GM21390 (cell line): Measurements from ENCODE around the gene POU6F2.
"Not testable (repeated sequence)": the region's sequence is repeated elsewhere in the genome, so short reads cannot be mapped to it uniquely, and the experiment has no call there.

Experiments used
- ATAC-seq: cut with Tn5 transposase; IDR thresholded peaks from one replicate; pipeline ENCODE4 v1.9.1; 2021; ENCODE audit not compliant: unreplicated experiment

The POU6F2 gene

DNA sequence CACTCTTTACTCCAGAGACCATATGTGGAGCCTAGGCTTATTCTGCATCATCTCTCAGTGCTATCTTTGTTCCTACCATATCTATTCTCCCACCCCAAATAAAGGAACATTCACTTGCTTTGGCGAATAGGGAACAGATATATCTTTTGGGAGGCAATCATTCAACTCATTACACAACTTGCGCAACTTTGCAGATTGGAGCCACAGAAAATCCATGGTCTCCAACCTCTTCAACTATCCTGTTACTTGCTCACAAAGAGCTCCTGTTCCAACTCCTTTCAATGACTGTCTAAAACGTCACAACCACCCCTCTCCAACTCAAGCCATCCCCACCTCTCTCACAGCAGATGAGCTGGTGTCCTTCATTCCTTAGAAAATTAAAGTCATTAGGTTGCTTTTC, 203.7 kb downstream of the POU6F2 start:
- no peak for ATAC-seq

GRCh38 chr7:39183796-39184195, 206.1 kb downstream of the POU6F2 start:
- no peak for ATAC-seq

GRCh38 chr7:39184391-39184790, 206.7 kb downstream of the POU6F2 start:
- no peak for ATAC-seq

- ATAC-seq = no peak
These were observed 208.4 kb downstream of the POU6F2 start for GRCh38 chr7:39186131-39186530.

- ATAC-seq = no peak
These were observed 209.0 kb downstream of the POU6F2 start for GRCh38 chr7:39186671-39187070.

GRCh38 chr7:39187130-39187529, 209.4 kb downstream of the POU6F2 start:
- no peak for ATAC-seq

DNA sequence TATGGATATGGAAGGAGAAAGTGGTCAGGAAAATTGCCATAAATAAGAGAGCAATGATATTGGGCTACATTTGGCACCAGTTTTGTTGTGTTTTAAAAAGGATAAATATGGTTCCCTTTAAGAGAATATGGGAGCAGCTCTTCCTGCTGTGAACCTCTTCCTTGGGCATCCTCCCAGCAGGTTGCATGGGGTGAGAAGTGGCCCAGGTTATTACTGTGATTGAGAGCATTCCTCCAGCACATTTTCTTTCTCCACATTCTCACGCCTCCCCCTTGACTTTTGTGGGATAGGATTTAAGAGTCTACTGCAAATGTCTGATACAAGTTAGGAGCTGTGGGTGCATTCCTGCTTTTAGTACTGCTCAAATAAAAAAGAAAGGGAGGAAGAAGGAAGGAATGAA, 214.8 kb downstream of the POU6F2 start:
- ATAC-seq = no peak

DNA sequence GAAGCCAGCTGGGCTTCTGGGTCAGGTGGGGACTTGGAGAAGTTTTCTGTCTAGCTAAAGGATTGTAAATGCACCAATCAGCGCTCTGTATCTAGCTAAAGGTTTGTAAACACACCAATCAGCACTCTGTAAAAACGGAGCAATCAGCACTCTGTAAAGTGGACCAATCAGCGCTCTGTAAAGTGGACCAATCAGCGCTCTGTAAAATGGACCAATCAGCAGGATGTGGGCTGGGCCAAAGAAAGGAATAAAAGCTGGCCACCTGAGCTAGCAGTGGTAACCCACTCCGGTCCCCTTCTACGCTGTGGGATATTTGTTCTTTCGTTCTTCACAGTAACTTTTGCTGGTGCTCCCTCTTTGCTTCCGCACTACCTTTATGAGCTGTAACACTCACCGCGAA, 216.7 kb downstream of the POU6F2 start:
- not testable (repeated sequence) for ATAC-seq

DNA sequence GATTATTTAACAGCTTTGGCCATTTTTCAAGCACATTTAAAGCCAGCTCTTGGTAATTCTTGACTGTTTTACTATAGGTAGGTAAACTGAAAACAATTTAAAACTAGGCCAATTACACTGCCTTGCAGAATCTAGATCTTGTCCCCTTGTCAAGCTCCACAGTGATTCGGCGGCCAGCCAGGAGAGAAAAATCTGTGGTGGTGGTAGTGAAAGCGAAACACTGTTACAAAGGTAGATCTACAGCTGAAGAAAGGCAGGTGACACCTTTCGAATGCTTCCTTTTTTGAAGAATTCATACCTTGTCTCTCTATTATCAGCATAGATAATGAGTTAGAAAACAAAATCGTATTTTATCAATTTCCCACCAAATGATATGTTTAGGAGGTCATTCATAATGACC, 218.3 kb downstream of the POU6F2 start:
- no peak for ATAC-seq

DNA sequence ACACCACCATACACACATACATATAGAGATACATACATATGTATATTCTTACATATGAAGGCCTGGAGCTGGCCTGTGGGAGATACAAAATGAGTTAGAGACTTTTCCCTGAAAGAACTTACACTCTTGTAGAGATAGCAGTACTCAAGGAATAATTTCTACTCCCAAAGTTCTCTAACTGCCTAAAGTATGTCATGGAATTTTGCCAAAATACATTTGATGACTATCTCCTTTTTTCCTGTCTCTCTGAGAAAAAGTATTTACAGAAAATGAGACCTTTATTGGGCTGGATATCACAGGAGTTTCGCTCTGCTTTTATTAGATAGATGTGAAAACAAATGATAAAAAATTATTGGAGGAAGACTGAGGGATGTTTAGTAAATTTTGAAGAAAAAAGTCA, 220.1 kb downstream of the POU6F2 start:
- ATAC-seq = no peak

GRCh38 chr7:39198556-39198955, 220.8 kb downstream of the POU6F2 start:
- no peak for ATAC-seq

DNA sequence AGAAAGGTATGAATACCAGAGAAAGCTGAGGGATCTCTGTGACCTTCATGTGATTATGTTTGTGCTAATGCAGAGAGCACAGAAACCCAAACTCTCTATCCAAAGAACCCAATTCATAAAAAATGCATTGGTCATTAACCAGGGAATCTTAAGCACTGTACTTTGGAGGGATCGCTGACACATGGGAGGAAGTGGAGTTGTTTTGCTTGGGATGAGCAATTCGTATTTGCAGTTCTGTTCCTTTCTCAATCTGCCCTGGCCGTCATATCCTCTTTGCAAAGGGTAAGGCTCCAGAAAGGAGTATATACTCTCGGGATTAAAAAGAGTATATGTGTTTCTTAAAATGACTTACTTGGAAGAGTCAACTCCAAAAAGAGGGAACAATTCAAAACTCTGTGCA, 221.3 kb downstream of the POU6F2 start:
- no peak for ATAC-seq

GRCh38 chr7:39199951-39200350, 222.2 kb downstream of the POU6F2 start:
- no peak for ATAC-seq

- ATAC-seq = no peak
These were observed 224.3 kb downstream of the POU6F2 start for GRCh38 chr7:39202041-39202440.

DNA sequence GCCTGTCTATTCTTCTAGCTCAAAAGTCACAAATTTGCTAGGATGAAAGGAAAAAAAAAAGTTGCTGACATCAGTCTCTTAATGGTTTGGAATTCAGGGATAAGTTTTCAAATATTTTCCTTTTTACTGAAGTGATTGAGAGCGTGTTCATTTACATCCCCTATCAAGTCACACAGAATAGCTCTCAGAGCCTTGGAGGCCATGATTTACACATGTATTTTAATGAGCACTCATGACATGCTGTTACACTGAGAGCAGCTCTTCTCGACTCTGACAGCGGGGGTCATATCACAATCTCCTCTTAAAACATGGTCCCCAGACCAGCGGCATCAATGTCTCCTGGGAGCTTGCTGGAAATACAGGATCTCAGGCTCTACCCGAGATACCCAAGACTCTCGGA, 232.7 kb downstream of the POU6F2 start:
- no peak for ATAC-seq

GRCh38 chr7:39211581-39211980, 233.9 kb downstream of the POU6F2 start:
- no peak for ATAC-seq

GRCh38 chr7:39212876-39213275, 235.2 kb downstream of the POU6F2 start:
- no peak for ATAC-seq

GRCh38 chr7:39217783-39218182, 240.1 kb downstream of the POU6F2 start:
- no peak for ATAC-seq

GRCh38 chr7:39219869-39220268, 242.2 kb downstream of the POU6F2 start:
- no peak for ATAC-seq

- ATAC-seq = no peak
These were observed 244.2 kb downstream of the POU6F2 start for GRCh38 chr7:39221901-39222300.

- ATAC-seq = no peak
These were observed 251.2 kb downstream of the POU6F2 start for GRCh38 chr7:39228946-39229345.

DNA sequence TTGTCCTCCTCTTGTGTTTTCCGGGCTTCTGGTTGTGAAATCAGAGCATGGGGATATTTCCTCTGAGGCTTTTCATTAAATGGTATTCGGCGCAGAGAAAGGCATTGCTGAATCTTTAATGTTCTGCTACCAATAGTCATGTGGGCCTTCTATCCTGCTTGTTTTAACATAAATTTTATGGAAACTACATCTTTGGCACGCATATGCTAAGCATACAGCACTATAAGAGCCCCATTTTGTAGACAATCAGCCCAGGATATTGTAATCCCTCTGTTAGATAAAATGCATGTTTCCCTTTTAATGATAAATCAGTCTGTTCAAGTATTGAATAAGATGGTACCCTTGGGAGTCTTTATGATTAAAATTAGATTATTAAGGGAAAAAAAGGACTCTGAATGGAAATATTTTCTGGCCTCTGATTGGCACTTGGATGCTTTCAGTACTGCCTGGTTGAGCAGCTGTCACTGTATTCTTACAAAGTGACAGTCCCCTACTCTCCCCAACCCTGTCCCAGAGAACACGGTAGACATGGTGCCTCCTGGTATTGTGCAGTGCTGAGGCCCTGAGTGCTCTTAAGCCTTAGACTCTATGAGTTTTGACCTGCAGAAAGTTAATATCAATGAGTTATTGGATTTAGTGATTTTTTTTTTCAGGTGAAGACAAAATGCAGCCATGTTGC, 256.3 kb downstream of the POU6F2 start:
- ATAC-seq = no peak

- no peak for ATAC-seq
These were observed 260.6 kb downstream of the POU6F2 start for GRCh38 chr7:39238234-39238869.
